NCI-H345 treated with DMSO at 0.1 percent for 48 hours (cell line): ENCODE measurements around the gene LTA.
"Not testable (repeated sequence)": the region's sequence is repeated elsewhere in the genome, so short reads cannot be mapped to it uniquely, and the experiment has no call there.

Experiments
- DNase-seq: peaks from one replicate; lab custom pipeline; 2025; ENCODE audit not compliant: unreplicated experiment; lab: John Stamatoyannopoulos, UW

The LTA gene

DNA sequence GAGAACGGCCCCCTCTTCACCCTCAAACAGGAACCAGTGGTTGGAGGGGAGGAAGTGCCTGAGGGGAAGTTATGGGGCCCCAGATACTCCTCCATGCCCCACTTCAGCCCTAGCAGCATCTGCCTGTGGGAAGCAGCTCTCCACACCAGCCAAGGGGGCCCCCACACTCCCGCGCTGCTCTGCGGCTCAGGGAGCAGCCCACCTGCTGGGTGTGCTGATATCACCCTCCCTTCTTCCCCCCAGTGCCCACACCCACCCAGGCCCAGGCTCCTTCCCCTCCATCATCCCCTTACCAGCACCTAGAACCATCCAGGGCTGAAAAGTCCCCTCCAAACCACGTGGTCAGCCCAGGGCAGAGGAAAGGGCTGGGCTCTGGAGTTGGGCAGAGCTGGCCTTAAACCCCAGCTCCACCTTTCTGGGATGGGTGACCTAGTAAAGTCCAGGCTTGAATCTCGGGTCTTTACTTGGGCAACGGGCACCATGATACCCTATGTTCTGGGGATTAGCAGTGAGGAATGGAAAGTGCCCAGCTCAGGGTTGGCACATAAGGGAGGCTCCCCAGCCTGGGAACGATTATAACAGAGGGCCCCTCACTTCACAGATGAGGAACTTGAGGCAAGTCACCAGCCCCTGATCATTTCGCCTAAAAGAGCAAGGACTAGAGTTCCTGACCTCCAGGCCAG, 14.7 kb downstream of the LTA start:
- DNase-seq: no peak

- DNase-seq: no peak
Observed at GRCh38 chr6:31587791-31588777, 16.0 kb downstream of the LTA start.

DNA sequence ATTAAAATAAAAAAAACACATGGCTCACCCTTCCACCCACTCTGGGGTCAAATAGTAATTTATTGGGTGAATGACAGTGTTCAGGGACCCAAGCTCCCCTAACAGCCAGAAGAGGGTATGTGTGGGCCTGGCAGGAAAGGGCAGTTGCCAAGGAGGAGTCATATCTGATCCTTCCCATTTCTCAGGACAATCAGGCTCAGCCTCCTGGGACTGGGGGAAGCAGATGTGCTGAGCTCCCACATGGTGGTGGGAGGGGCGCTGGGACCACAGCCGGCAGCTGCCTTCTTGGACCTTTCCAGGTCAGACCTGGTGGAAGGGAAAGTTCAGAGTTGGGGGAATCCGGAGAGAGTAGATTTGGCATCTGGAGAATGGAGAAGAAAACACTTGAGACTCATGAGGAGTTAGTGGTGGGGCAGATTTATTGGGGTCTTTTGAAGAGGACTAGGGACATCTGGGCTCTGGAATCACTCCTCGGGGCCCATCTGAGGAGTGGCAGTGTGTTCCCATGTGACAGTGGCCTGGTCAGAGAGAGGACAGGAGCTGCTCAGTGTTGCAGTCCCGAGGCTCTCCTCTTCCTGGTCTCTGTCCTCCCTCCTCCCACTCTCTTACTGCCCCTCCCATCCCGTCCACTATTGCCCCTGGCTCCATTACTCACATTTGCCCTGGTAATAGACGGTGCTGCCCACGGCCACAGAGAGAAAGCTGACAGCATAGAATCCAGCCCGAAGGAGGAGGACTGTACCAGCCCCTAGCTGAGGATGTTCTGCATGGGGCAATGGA, 17.0 kb downstream of the LTA start:
- no peak for DNase-seq

- DNase-seq: not testable (repeated sequence)
Observed at GRCh38 chr6:31590691-31591090, 18.6 kb downstream of the LTA start.

DNA sequence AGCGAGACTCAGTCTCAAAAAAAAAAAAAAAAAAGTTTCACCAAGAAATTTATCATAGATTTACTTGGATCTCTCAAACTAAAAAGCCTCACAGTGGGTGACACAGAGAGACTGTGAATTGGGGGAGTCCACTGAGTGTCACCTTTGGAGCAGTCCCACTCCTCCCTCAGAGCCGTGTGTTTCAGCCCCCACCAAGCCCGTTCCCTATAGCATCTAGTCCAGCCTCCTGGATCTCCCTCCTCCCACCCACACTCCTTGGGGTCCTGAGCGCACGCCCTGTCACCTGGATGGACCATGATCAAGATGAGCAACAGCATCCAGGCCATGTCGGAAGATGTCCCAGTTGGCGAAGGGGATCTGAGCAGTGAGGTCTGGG, 20.3 kb downstream of the LTA start:
- DNase-seq: no peak

- no peak for DNase-seq
Observed at GRCh38 chr6:31597006-31597405, 24.9 kb downstream of the LTA start.

DNA sequence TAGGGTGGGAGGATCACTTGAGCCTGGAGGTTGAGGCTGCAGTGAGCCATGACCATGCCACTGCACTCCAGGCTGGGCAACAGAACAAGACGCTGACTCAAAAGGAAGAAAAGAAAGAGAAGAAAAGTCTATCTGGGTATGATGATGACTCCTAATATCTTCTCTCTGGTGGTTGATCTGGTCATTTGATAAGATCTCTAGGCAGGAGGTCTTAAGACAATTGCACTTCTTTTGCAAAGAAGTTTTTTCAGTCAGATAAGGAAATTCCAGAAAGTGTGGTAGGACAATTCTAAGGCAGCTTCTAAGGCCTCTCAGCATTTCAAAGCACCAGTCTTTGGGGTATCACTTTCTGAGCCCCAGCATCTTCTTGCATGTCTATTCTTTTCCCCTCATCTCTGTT, 35.2 kb downstream of the LTA start:
- DNase-seq: no peak

DNA sequence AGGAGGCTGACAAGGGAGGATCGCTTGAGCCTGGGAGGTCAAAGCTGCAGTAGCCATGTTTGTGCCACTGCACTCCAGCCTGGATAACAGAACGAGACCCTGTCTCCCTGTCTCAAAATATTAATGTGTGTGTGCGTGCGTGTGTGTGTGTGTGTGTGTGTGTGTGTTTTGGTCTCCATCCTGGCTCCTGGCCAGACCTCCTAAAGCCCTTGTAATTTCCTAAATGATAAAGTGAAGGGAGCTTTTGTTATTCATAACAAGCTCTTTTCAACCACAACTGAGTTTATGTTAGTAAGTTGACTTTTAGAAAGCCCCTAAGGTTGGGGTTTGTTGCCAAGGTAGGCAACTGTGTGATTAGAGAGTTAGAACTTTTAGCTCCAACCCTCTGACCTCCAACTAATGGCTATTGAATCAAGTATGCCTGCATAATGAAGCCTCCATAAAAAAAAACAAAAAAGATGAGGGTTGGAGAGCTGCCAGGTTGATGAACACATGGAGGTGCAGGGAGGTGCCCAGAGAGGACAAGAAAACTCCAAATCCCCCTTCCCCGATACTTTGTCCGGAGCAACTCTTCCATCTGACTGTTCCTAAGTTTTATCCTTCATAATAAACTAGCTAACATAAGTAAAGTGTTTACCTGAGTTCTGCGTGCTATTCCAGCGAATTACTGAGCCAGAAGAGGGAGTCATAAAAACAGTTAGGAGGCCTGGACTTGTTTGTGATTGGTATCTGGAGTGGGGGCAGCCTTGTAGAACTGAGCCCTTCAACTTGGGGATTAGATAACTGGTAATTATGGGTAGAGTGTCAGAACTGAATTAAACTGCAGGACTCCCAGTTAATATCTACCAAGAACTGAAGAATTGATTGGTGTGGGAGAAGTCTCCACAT, 37.7 kb downstream of the LTA start:
- no peak for DNase-seq

GRCh38 chr6:31610968-31611367, 38.9 kb downstream of the LTA start:
- DNase-seq: no peak

DNA sequence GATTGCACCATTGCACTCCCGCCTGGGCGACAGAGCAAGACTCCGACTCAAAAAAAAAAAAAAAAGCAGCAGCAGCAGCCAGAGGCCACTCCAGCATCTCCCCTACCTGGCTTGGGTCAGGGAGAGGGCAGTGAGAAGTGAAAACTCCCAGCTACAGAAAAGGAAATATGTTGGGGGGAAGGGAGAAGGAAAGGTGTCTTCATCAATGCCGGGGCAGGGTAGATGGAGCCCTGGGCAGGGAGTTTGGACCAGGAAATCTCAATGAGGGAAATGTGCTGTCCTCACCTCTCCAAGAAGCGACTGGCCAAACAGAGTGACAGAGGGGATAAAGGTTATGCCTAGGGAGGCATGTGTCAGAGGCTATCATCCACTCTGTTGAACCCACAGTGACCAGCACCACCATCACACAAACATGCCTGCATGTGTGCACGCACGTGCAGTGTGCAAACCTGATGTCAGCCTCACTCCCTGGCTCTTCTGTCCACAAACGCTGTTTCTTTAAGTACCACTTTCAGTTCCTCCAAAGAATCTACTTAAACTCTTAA, 42.1 kb downstream of the LTA start:
- DNase-seq: no peak

DNA sequence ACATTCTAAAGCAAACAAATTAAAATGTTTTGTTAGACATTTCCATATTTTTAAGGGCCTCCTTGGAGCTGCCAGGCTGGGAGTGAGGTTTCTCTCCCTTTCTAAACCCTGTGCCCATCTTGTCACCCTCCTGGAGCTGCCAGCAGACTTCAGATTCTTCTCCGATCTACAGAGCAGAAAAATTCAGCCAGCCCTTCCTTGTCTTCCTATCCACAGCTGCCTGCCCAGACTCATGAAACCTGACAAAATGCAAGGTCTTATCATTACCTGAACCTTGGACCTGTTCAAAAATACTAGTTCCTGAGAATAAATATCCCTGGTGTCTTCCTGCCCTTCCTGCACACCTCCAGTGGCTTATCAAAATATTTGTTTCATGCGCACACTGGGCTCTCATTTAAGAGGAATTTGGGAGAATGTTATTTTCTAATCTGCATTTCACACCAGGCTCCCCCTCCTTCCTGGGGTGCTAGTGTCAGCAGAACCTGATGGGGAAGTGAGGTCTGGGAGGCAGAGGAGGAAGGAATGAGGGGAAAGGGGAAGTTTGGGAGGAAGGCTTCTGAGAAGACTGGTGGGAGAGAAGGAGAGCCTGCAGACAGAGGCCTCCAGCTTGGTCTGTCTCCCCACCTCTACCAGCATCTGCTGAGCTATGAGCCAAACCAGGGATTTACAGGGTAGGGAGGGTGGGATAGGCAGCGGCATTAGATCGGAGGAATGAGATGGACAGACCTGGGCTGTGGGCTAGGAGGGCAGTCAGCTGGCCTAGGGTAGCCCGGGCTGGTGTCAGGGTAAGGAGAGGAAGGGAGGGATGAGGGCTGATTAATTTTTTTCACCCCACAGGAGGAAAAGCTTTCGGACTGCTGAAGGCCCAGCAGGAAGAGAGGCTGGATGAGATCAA, 42.8 kb downstream of the LTA start, which contains the start of gene AIF1:
AIF1 (plus strand) TSS at position 551 of the 895 bp plus-strand sequence; CDS start at position 647, 96 bp downstream.
- DNase-seq: no peak

DNA sequence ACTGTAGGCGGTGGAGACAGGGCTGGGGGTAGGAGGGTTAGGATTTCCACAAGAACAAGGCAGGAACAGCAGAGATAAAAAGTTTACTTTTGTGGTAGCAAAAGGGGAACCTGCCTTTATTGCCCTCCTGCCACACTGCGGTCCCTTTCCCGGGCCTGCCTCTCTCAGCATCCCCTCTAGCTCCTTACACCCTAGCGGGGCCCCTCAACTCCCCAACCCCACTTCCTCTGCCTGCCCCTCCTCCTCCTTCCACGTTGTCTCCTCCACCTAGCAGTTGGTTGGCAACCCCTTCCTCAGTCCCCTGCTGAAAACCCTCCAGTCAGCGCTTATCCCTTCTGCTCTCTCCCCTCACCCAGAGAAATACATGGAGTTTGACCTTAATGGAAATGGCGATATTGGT, 43.7 kb downstream of the LTA start:
- no peak for DNase-seq

GRCh38 chr6:31617010-31617409, 44.9 kb downstream of the LTA start:
- no peak for DNase-seq

DNA sequence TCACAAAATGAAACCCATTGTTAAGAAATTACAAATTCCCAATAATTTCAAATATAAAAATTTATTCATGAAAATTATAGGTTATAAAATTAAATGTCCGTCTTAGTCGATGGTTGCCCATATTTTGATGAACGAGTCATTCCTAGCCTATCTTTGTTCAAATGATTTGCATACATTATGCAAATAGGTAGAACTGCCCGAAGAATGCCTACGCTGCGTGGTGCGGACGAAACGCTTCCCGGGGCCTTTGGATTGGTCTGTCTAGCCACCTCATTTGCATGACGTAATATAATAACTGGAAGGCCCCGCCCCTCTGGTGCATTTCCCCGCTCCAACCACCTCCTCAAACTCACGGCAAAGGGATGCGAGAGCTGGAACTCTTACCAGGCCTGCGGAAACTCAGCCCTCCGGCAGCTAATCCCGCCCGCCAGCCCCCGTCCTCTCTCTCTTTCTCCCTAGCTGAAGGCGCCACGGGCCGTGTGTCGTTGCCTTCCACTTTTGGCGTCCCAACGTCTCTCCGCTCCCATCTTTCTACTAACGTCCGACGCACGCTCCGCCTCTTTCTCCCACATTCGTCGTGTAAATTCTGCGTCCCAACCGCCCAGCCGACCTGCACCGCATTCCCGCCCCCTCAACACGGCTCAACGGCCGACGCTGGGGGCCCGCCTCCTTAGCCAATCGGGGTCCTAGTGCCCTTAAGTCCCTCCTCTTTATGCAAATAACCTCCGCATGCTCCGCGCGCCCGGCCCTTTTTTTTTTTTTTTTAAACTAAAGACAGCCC, 47.9 kb downstream of the LTA start:
- peak; percentile 97 for DNase-seq

DNA sequence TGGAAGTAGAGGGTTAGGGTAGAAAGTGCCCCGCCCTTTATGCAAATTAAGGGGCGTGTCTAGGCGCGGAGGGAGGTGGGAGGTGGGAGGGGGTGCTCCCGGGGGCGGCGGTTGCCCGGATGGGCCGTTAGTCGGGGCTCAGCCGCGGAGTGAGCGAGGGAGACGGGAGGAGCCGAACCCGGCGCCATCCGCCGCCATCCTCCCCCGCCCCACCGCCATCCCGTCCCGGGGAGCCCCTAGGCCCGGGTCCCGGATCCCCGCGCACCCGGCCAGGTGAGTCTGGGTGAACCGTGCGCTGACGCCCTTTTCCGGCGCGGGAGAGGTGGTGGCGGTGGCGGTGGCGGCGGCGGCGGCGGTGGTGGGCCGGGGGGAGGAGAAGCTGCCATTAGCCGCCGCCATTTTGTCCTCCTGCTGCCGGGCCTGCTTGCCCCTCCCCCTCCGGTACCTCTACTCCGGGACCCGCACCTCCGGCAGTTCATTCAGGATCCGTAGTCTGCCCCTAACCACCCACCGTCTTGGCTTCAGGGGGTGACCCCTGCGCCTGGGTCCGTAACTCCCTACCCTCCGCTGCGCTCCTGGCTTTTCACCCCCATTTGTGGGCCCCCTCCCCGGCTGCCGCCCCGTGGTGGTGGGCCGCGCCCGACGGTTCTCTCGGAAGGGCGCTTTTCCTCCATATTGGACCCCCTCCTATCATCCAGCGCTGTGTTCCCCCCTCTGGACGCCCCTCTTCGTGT, 48.7 kb downstream of the LTA start, which contains the start of gene PRRC2A:
PRRC2A (plus strand) TSS at position 130 of the 734 bp plus-strand sequence. CDS start 2,075 bp downstream, outside the sequence.
- DNase-seq: peak; percentile 76

- no peak for DNase-seq
Observed at GRCh38 chr6:31621320-31621939, 49.3 kb downstream of the LTA start.

DNA sequence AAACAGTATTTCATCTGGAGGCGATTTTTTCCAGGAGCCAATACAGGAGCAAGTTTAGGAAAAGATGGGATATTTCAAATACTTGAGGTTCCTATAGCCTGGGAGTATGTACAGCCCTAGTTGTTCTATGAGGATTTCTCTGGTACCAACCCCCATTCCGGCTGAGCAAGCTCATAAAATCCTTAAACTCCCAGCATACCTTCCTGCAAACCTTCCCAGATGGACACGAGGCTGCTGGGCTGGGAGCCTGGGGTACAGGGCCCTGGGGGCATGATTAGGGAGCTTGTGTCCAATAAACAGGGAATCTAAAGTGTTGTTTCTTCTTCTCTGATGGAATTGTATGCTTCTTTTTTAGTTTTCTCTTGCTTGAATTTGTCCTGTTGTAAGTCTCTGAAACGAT, 49.9 kb downstream of the LTA start:
- no peak for DNase-seq
